Fibroblast of lung (primary cell): ENCODE data around the gene LAPTM5. TPM values are rescaled to one million over a fixed set of nuclear protein-coding genes. Genes with fewer than 3 reads are reported as not detected.

Source experiments
- DNase-seq, 2 donors: peaks; one replicate each; pipeline versions ENCODE4 v3.0.0 to v3.0.0-alpha.2; 2010; ENCODE audit warnings: low read depth in 2 of 2
- H2AFZ ChIP-seq: 2 replicates; pipeline ENCODE4 v1.5.1; 2012; ENCODE audit warnings: low read length, control low read depth, inconsistent platforms
- H3K27ac ChIP-seq: 2 replicates; pipeline ENCODE4 v1.5.1; 2011; ENCODE audit warnings: low read length, control low read depth; ENCODE audit not compliant: insufficient read depth
- H3K27me3 ChIP-seq: 2 replicates; pipeline ENCODE4 v1.5.1; 2011; ENCODE audit warnings: mild to moderate bottlenecking, low read length; ENCODE audit not compliant: control insufficient read depth, insufficient read depth
- H3K36me3 ChIP-seq: 2 replicates; pipeline ENCODE4 v1.5.1; 2011; ENCODE audit warnings: low read length; ENCODE audit not compliant: control insufficient read depth, insufficient read depth
- H3K4me1 ChIP-seq: 2 replicates; pipeline ENCODE4 v1.5.1; 2011; ENCODE audit warnings: low read length; ENCODE audit not compliant: control insufficient read depth, insufficient read depth; ENCODE audit errors: extremely low read depth
- H3K4me2 ChIP-seq: 2 replicates; pipeline ENCODE4 v1.5.1; 2011; ENCODE audit warnings: low read length, control low read depth; ENCODE audit not compliant: insufficient read depth; ENCODE audit errors: extremely low read depth
- H3K4me3 ChIP-seq, 4 experiments: fragments of 200-600 bp in 1 of 4; sonication (generic) in 1 of 4; replicated peaks in 1 of 4; 2 replicates each; pipeline ENCODE4 v1.5.1; 2011 to 2016; ENCODE audit warnings: low read length in 4 of 4, low read depth in 3 of 4, mild to moderate bottlenecking in 3 of 4, control low read depth in 2 of 4, inconsistent platforms in 1 of 4, mixed read lengths in 1 of 4; ENCODE audit not compliant: insufficient read depth in 1 of 4; ENCODE audit errors: control extremely low read depth in 1 of 4
- H3K79me2 ChIP-seq: 2 replicates; pipeline ENCODE4 v1.5.1; 2012; ENCODE audit warnings: mild to moderate bottlenecking, low read length, inconsistent platforms; ENCODE audit not compliant: control insufficient read depth, insufficient read depth
- H3K9ac ChIP-seq: 2 replicates; pipeline ENCODE4 v1.5.1; 2011; ENCODE audit warnings: mild to moderate bottlenecking, low read length, control low read depth; ENCODE audit not compliant: insufficient read depth
- H3K9me3 ChIP-seq: 2 replicates; pipeline ENCODE4 v1.5.1; 2012; ENCODE audit warnings: low read depth, low read length; ENCODE audit not compliant: control insufficient read depth, insufficient read depth
- H4K20me1 ChIP-seq: 2 replicates; pipeline ENCODE4 v1.5.1; 2011; ENCODE audit warnings: low read length; ENCODE audit not compliant: control insufficient read depth, insufficient read depth; ENCODE audit errors: extremely low read depth
- CTCF ChIP-seq, 2 donors: IDR thresholded peaks in 1 of 2; conservative IDR thresholded peaks in 1 of 2; 1 replicate in 1 of 2; 2 replicates in 1 of 2; pipeline ENCODE4 v1.5.1; 2011 to 2012; ENCODE audit warnings: low read length in 2 of 2, control low read depth in 1 of 2, inconsistent platforms in 1 of 2, low read depth in 1 of 2, mild to moderate bottlenecking in 1 of 2
- EZH2 ChIP-seq: IDR thresholded peaks from 2 replicates; pipeline ENCODE4 v1.5.1; 2012; ENCODE audit warnings: low read length, control low read depth, mild to moderate bottlenecking; ENCODE audit errors: missing control alignments
- polyA plus RNA-seq, 2 donors: library from polyadenylated mRNA; depleted of rRNA in 1 of 2; stranded (reverse) in 1 of 2; unstranded in 1 of 2; fragments of >200 nt; gene quantifications; 2 replicates each; pipeline ENCODE4 v1.2.1, GENCODE V29; 2011 to 2012; ENCODE audit warnings: missing spikeins in 1 of 2
- total RNA-seq: library from RNA; depleted of rRNA; stranded (reverse); fragments of >200 nt; gene quantifications from 2 replicates; pipeline ENCODE4 v1.2.1, GENCODE V29; 2014

The LAPTM5 gene
- total and polyA plus RNA-seq, 2 donors (not counting 1 experiment from before 2014, with no cell fraction given) = under 0.01 to 0.32 TPM

GRCh38 chr1:30733493-30733892 lies 24.1 kb downstream of the LAPTM5 start:
- Histone ChIP-seq H3K27me3 (peaks cover 9% of the 10 kb centered on the region), H3K9ac (no peak overlapping the region)
- no peak for TF ChIP-seq CTCF (conservative IDR thresholded peaks at IDR 0.05 in 1 of 2, IDR thresholded peaks at IDR 0.05 in 1 of 2; ENCODE audit: low read depth in 1 of 2, low read length in 2 of 2)

GRCh38 chr1:30732277-30732996 lies 25.1 kb downstream of the LAPTM5 start:
- no peak overlapping the region for H3K4me3 ChIP-seq
- H3K36me3 ChIP-seq = no peaks in the 10 kb centered on the region
- peaks cover 9% of the 10 kb centered on the region for H3K27me3 ChIP-seq
- no peaks in the 10 kb centered on the region for H3K4me1 ChIP-seq
- H3K27ac ChIP-seq = no peak overlapping the region
- no peak overlapping the region for H3K4me2 ChIP-seq
- no peaks in the 10 kb centered on the region for H3K9me3 ChIP-seq
- H3K9ac ChIP-seq = no peak overlapping the region
- no peaks in the 10 kb centered on the region for H3K79me2 ChIP-seq
- DNase-seq = peak in 1 of 2 donors; percentile 78
- H2AFZ ChIP-seq = no peak overlapping the region
- TF ChIP-seq CTCF (conservative IDR thresholded peaks at IDR 0.05 in 1 of 2, IDR thresholded peaks at IDR 0.05 in 1 of 2; ENCODE audit: low read depth in 1 of 2, low read length in 2 of 2) (no peak), EZH2 (no peak)
- no peaks in the 10 kb centered on the region for H4K20me1 ChIP-seq

More at GRCh38 chr1:30733493-30733892, 24.1 kb downstream of the LAPTM5 start:
- H3K9me3 ChIP-seq = no peaks in the 10 kb centered on the region
- no peak overlapping the region for H3K4me3 ChIP-seq
- no peaks in the 10 kb centered on the region for H3K4me1 ChIP-seq
- no peaks in the 10 kb centered on the region for H4K20me1 ChIP-seq
- no peaks in the 10 kb centered on the region for H3K36me3 ChIP-seq
- no peak overlapping the region for H3K4me2 ChIP-seq
- H2AFZ ChIP-seq = no peak overlapping the region
- no peak overlapping the region for H3K27ac ChIP-seq
- DNase-seq = peak in 1 of 2 donors; percentile 24
- H3K79me2 ChIP-seq = no peaks in the 10 kb centered on the region

- Histone ChIP-seq H3K9me3 (no peaks in the 10 kb centered on the region), H3K27ac (no peak overlapping the region), H3K4me1 (no peaks in the 10 kb centered on the region), H3K9ac (no peak overlapping the region), H3K4me2 (no peak overlapping the region), H3K27me3 (peaks cover 4% of the 10 kb centered on the region), H3K36me3 (no peaks in the 10 kb centered on the region), H3K4me3 (no peak overlapping the region), H4K20me1 (no peaks in the 10 kb centered on the region), H2AFZ (no peak overlapping the region), H3K79me2 (no peaks in the 10 kb centered on the region)
- no peak for TF ChIP-seq EZH2
- TF ChIP-seq CTCF (conservative IDR thresholded peaks at IDR 0.05 in 1 of 2, IDR thresholded peaks at IDR 0.05 in 1 of 2; ENCODE audit: low read depth in 1 of 2, low read length in 2 of 2) = no peak
- DNase-seq = no peak
Observed at GRCh38 chr1:30731806-30732276, 25.7 kb downstream of the LAPTM5 start.
